SK-MEL-5 (cell line): ENCODE measurements around the gene RPL9. TPM values are rescaled to one million over a fixed set of nuclear protein-coding genes. Genes with fewer than 3 reads are reported as not detected.

Experiments
- small RNA-seq, 2 experiments: library from RNA; depleted of rRNA; stranded (forward); fragments of <200 nt; gene quantifications; one replicate each; pipeline ENCODE3, GENCODE V24; 2014
- total RNA-seq: library from RNA; depleted of rRNA; stranded (reverse); fragments of >200 nt; shearing (Covaris generic); gene quantifications from 2 replicates; pipeline ENCODE4 v1.2.3, GENCODE V29; 2014; rRNA removed

Gene RPL9
- total RNA-seq, 1 experiment from 2014 or later = 3,684 TPM

Small RNA genes lying within 50 kb of the gene (small RNA-seq; reads per million reads assigned to genes)
- gene MIR5591 = 0 reads per million in 2 experiments
- gene RF00019 = 0 reads per million in 2 experiments

Other genes starting within 250 kb of the RPL9 start
- gene RFC1, start 92.6 kb downstream of the RPL9 start, total RNA-seq = 48.4 and 54.0 TPM in 2 replicates
- gene KLB, start 52.0 kb downstream of the RPL9 start, total RNA-seq = not detected in 2 replicates
- 20.4 and 20.5 TPM in 2 replicates for gene LIAS, start 134 bp upstream of the RPL9 start, total RNA-seq
- gene UGDH, start 68.5 kb upstream of the RPL9 start, total RNA-seq = 90.9 and 93.4 TPM in 2 replicates
- 13.8 and 22.9 TPM in 2 replicates for gene SMIM14, start 179.9 kb upstream of the RPL9 start, total RNA-seq
- 17.9 and 29.2 TPM in 2 replicates for gene UBE2K, start 239.2 kb upstream of the RPL9 start, total RNA-seq